Prostate gland (tissue), 2 donors: ENCODE measurements around the gene APBA1. TPM values are rescaled to one million over a fixed set of nuclear protein-coding genes. Genes with fewer than 3 reads are reported as not detected.

Experiments used
- DNase-seq: peaks from one replicate; pipeline ENCODE4 v3.0.0-alpha.2; 2019; ENCODE audit warnings: low spot score
- H3K27ac ChIP-seq, 2 donors: fragments of 200-600 bp; sonication (generic); 2 replicates each; pipeline ENCODE4 v1.5.1; 2017 to 2019
- H3K27me3 ChIP-seq: fragments of 200-600 bp; sonication (generic); replicated peaks from 2 replicates; pipeline ENCODE4 v1.5.1; 2019; ENCODE audit not compliant: insufficient read depth
- H3K36me3 ChIP-seq, 2 donors: fragments of 200-600 bp; sonication (generic); 1 replicate in 1 of 2; 2 replicates in 1 of 2; pipeline versions ENCODE4 v1.5.1 to v1.8.1; 2017 to 2019
- H3K4me1 ChIP-seq: fragments of 200-600 bp; sonication (generic); replicated peaks from 2 replicates; pipeline ENCODE4 v1.5.1; 2019
- H3K4me3 ChIP-seq, 2 donors: fragments of 200-600 bp; sonication (generic); 2 replicates each; pipeline ENCODE4 v1.5.1; 2017 to 2019
- H3K9me3 ChIP-seq: fragments of 200-600 bp; sonication (generic); 2 replicates; pipeline ENCODE4 v1.5.1; 2017
- POLR2A ChIP-seq: fragments of 450-650 bp; IDR thresholded peaks from one replicate; pipeline ENCODE4 v1.6.1; 2016; ENCODE audit warnings: antibody characterized with exemption, mild to moderate bottlenecking
- POLR2AphosphoS5 ChIP-seq: sonication (generic); formaldehyde crosslinking; IDR thresholded peaks from one replicate; pipeline ENCODE4 v1.6.1; 2017; ENCODE audit warnings: antibody characterized with exemption
- WGBS: methylation state at CpG from one replicate; pipeline ENCODE4 v1.1.5; 2018; 5-methylcytosine and 5-hydroxymethylcytosine counted together
- intact Hi-C: fragments of 100-400 bp; cut with DNase I; formaldehyde crosslinking; loops from one replicate; pipeline ENCODE4 v1.14.2; 2022
- total RNA-seq, 2 donors: library from RNA; depleted of rRNA; stranded (reverse); fragments of >200 nt; gene quantifications; one replicate each; pipeline ENCODE4 v1.1.0, GENCODE V29; 2016
- TF ChIP-seq, protein P1 (sequence below), 4 experiments: fragments of 200-600 bp in 2 of 4; fragments of 450-650 bp in 2 of 4; sonication (generic) in 2 of 4; IDR thresholded peaks; 1 replicate in 3 of 4; 2 replicates in 1 of 4; pipeline ENCODE4 v1.5.1; 2016 to 2019; ENCODE audit warnings: antibody characterized with exemption in 4 of 4, mild to moderate bottlenecking in 2 of 4, moderate library complexity in 2 of 4

APBA1 gene
- total RNA-seq, 2 donors from 2014 or later, result 2.2 to 7.5 TPM

DNA sequence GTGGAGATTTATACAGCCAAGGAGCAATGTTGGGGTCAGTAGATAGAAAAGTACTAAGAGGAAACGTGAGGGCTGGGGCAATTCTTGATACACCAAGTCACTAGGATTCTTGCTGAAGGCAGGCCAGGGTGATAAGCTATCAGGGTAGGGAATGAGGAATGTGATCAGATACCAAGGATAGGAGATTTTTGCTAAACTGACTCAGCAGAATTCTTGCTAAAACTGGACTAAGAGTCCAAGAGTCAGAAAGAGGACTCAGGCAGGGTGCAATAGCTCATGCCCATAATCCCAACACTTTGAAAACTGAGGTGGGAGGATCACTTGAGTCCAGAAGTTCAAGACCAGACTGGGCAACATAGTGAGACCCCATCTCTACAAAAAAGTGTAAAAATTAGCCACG lies 275.4 kb downstream of the APBA1 start:
- Histone ChIP-seq H3K27ac (no peak overlapping the region), H3K4me1 (no peaks in the 10 kb centered on the region), H3K4me3 (no peak overlapping the region), H3K36me3 (no peaks in the 10 kb centered on the region), H3K9me3 (no peaks in the 10 kb centered on the region), H3K27me3 (no peaks in the 10 kb centered on the region)
- TF ChIP-seq POLR2A, result no peak
- no peak for TF ChIP-seq POLR2AphosphoS5
- intact Hi-C loops, result no loop called here
- WGBS, result 94% methylated on average over 2 of the region's 2 CpGs
- DNase-seq, result no peak

DNA sequence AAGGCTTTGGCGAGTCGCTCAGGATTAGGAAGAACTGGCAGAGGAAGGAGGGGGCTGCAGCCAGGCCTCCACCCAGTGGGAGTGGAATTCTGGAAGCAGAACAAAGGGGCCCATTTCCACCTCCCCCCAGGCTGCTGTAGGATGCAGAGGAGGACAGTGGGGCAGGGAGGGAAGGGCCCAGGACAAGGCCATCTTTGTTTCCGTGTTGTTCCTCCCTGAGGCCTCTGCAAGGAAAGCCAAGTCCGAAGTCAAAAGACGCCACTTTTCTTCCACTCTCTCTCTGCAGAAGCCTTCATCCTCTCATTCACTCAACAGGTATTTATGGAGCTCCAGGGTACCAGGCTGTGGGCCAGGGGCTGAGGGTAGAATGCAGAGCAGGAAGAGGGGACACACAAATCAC lies 276.5 kb downstream of the APBA1 start:
- intact Hi-C loops, result no loop called here

DNA sequence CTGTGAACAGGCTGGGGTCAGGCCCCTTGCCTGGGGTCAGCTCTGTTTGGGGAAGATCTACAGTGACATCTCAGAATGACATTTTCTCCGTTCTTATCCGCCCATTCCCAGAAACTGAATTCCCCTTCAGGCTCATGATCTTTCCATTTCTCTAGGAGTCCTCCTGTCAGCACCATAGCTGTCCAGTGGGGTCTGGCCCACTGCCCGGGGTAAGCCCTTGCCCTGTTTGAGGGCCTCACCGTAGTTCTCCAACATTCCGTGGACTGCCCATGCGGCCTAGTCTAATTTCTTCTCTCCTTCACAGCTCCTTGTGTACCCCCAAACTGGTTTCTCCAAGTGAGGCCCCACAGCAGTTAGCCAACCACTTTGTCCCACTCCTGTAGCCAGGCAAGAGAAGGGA lies 278.7 kb downstream of the APBA1 start:
- TF ChIP-seq, protein P1, sequence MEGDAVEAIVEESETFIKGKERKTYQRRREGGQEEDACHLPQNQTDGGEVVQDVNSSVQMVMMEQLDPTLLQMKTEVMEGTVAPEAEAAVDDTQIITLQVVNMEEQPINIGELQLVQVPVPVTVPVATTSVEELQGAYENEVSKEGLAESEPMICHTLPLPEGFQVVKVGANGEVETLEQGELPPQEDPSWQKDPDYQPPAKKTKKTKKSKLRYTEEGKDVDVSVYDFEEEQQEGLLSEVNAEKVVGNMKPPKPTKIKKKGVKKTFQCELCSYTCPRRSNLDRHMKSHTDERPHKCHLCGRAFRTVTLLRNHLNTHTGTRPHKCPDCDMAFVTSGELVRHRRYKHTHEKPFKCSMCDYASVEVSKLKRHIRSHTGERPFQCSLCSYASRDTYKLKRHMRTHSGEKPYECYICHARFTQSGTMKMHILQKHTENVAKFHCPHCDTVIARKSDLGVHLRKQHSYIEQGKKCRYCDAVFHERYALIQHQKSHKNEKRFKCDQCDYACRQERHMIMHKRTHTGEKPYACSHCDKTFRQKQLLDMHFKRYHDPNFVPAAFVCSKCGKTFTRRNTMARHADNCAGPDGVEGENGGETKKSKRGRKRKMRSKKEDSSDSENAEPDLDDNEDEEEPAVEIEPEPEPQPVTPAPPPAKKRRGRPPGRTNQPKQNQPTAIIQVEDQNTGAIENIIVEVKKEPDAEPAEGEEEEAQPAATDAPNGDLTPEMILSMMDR (IDR thresholded peaks at IDR 0.05), result no peak
- TF ChIP-seq POLR2A (no peak), POLR2AphosphoS5 (no peak)
- intact Hi-C loops, result no loop called here
- no peak for DNase-seq
- H3K9me3 ChIP-seq, result no peaks in the 10 kb centered on the region
- H3K27ac ChIP-seq, result no peak overlapping the region
- H3K36me3 ChIP-seq, result no peaks in the 10 kb centered on the region
- no peaks in the 10 kb centered on the region for H3K27me3 ChIP-seq
- no peak overlapping the region for H3K4me3 ChIP-seq
- WGBS, result 94% methylated on average over 6 of the region's 6 CpGs
- no peaks in the 10 kb centered on the region for H3K4me1 ChIP-seq

More for the DNA sequence above, 276.5 kb downstream of the APBA1 start:
- no peak for DNase-seq
- Histone ChIP-seq H3K36me3 (no peaks in the 10 kb centered on the region), H3K27me3 (no peaks in the 10 kb centered on the region), H3K27ac (no peak overlapping the region), H3K9me3 (no peaks in the 10 kb centered on the region), H3K4me1 (no peaks in the 10 kb centered on the region), H3K4me3 (no peak overlapping the region)
- 62% methylated on average over 5 of the region's 5 CpGs for WGBS
- TF ChIP-seq POLR2A, result no peak
- TF ChIP-seq POLR2AphosphoS5, result no peak
- TF ChIP-seq, protein P1 (IDR thresholded peaks at IDR 0.05), result no peak

DNA sequence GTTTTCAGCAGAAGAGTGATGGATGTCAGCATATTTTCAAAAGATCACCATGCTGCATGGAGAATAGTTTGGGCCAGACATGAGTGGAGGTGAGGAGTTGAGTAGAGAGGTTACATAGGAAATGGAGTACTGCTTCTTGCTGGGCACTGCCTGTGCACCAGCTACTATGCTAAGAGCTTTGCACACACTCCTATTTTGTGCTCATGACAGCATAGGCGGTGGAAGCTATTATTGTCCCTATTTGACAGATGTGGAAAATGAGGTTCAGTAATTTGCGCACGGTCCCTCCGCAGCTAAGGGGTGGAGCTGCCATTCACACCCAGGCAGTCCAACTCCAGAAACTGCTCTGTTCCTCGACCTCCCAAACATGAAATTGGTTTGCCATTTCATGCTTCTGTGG lies 279.3 kb downstream of the APBA1 start:
- Histone ChIP-seq H3K27me3 (no peaks in the 10 kb centered on the region), H3K4me3 (no peak overlapping the region), H3K27ac (no peak overlapping the region), H3K9me3 (no peaks in the 10 kb centered on the region), H3K4me1 (no peaks in the 10 kb centered on the region), H3K36me3 (no peaks in the 10 kb centered on the region)
- intact Hi-C loops, result no loop called here
- DNase-seq, result no peak
- WGBS, result 94% methylated on average over 5 of the region's 5 CpGs
- TF ChIP-seq POLR2AphosphoS5 (no peak), POLR2A (no peak)
- TF ChIP-seq, protein P1 (IDR thresholded peaks at IDR 0.05), result no peak

DNA sequence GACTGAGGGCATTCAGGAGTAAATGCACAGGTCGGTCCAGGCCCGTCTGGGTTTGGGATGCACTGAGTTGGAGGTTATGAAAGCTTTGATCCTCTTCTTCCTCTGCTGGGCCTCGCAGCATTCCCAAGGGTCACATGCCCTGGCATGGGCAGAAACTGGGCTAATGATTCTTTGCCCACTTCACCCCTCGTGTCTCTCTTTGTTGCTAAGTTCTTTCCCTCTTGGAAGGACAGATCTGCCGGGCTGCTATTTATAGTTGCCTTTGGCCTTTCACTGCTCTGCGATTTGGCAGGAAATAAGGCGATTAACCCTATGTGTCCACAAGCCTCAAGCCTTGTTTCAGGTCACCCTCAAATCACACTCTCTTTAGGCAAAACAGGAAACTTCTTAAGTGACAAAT lies 280.2 kb downstream of the APBA1 start:
- TF ChIP-seq POLR2AphosphoS5, result no peak
- no peak for TF ChIP-seq POLR2A
- TF ChIP-seq, protein P1 (IDR thresholded peaks at IDR 0.05), result no peak
- Histone ChIP-seq H3K4me3 (no peak overlapping the region), H3K36me3 (no peaks in the 10 kb centered on the region), H3K9me3 (no peaks in the 10 kb centered on the region), H3K4me1 (no peaks in the 10 kb centered on the region), H3K27me3 (no peaks in the 10 kb centered on the region), H3K27ac (no peak overlapping the region)
- WGBS, result 41% methylated on average over 7 of the region's 7 CpGs
- DNase-seq, result no peak
- intact Hi-C loops, result no loop called here
